ENCODE results near the gene TNRC18.

Gene TNRC18

GRCh38 chr7:5428478-5429252 lies 5.0 kb upstream of the TNRC18 start:
- DNase-seq, result peak; percentile 79

GRCh38 chr7:5426226-5426475 lies 2.5 kb upstream of the TNRC18 start:
- DNase-seq, result peak; percentile 42

GRCh38 chr7:5425507-5426225 lies 2.0 kb upstream of the TNRC18 start:
- peak; percentile 86 for DNase-seq

- peak; percentile 35 for DNase-seq
Measured at GRCh38 chr7:5424749-5425506, 1.3 kb upstream of the TNRC18 start.

- peak; percentile 99 for DNase-seq
Measured at GRCh38 chr7:5423976-5424748, 528 bp upstream of the TNRC18 start.

- DNase-seq, result no peak
Measured at GRCh38 chr7:5422396-5423305, 983 bp downstream of the TNRC18 start.

GRCh38 chr7:5421714-5422395 lies 1.8 kb downstream of the TNRC18 start:
- DNase-seq, result no peak

GRCh38 chr7:5420881-5421713 lies 2.5 kb downstream of the TNRC18 start:
- DNase-seq, result no peak

GRCh38 chr7:5420067-5420880 lies 3.4 kb downstream of the TNRC18 start:
- DNase-seq, result no peak

GRCh38 chr7:5419539-5420066 lies 4.0 kb downstream of the TNRC18 start:
- DNase-seq, result no peak

GRCh38 chr7:5418285-5418582 lies 5.4 kb downstream of the TNRC18 start:
- no peak for DNase-seq

GRCh38 chr7:5417106-5418071 lies 6.2 kb downstream of the TNRC18 start:
- no peak for DNase-seq

- no peak for DNase-seq
Measured at GRCh38 chr7:5414916-5415315, 8.7 kb downstream of the TNRC18 start.

- DNase-seq, result no peak
Measured at GRCh38 chr7:5413449-5413786, 10.2 kb downstream of the TNRC18 start.

- no peak for DNase-seq
Measured at GRCh38 chr7:5408777-5409176, 14.9 kb downstream of the TNRC18 start.

- DNase-seq, result no peak
Measured at GRCh38 chr7:5406957-5407945, 16.4 kb downstream of the TNRC18 start.

- no peak for DNase-seq
Measured at GRCh38 chr7:5404421-5404826, 19.2 kb downstream of the TNRC18 start.

All from NCI-H446 treated with DMSO at 0.1 percent for 48 hours (cell line).